ENCODE measurements around the gene AKR1C8.

Gene AKR1C8

DNA sequence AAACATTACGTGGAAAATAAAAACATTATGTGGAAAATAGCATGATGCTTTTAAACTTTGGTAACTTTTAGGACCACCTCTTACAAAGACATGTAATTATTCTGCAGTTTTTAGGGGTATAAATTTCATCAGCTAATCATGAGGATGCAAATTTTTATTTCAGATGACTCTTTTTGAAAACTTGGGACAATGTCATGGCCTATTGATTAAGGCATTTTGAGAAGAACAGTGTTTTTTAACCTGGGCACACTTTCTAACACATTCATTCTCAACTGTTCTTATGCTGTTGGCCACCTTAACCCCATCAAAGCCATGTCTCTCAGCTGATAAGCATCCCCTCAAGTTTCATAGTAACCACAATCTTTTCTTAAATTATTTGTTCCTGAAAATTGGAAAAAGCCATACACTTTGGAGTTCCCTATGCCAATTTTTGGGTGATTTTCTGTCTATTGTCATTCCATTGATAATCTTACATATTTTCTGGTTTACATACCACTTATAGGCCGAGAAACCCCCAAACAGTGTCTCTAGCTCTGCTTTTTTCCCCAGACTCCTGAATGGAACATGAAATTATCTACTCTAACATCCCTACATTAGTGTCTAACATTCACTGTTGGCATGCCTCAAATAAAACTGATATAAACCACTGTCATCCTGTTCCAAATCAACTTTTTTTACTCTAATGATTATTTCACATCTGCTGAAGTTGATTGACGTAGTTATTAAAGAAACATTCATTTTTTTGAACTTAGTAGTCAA lies 76.1 kb downstream of the AKR1C8 start:
- no peak for DNase-seq (ENCODE audit: low read depth in 3 of 3, low spot score in 1 of 3)

- no peak for DNase-seq (ENCODE audit: low read depth in 3 of 3, low spot score in 1 of 3)
Observed at GRCh38 chr10:5107860-5108526, 77.0 kb downstream of the AKR1C8 start.

DNA sequence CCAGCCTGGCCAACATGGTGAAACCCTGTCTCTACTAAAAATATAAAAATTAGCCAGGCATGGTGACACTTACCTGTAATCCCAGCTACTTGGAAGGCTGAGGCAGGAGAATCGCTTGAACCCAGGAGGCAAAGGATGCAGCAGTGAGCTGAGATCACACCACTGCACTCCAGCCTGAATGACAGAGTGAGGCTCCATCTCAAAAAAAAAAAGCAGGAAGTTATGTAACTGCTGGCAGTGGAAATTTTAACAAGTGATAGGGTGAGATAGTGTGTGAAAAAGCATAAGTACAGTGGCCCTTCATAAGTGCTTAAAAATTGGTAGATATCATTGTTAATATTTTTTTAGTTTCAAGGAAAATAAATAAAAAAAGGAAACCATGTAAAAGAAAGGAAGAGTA lies 78.4 kb downstream of the AKR1C8 start:
- no peak for DNase-seq (ENCODE audit: low read depth in 3 of 3, low spot score in 1 of 3)

- no peak for DNase-seq (ENCODE audit: low read depth in 3 of 3, low spot score in 1 of 3)
Observed at GRCh38 chr10:5105626-5106025, 79.3 kb downstream of the AKR1C8 start.

Data from stimulated activated CD4-positive, alpha-beta T cell treated with anti-CD3 and anti-CD28 coated beads, TNF-alpha, amount 100 ng/mL, for 1 hour (primary cell).